Astrocyte of the spinal cord (primary cell): ENCODE measurements around the gene MREG.

Experiments used
- DNase-seq: peaks from one replicate; pipeline ENCODE4 v3.0.0; 2011; ENCODE audit warnings: low read depth, low spot score
- H3K4me3 ChIP-seq: 2 replicates; pipeline ENCODE4 v1.5.1; 2011; ENCODE audit warnings: low read depth, mild to moderate bottlenecking, low read length, moderate library complexity
- CTCF ChIP-seq: IDR thresholded peaks from 2 replicates; pipeline ENCODE4 v1.5.1; 2012; ENCODE audit warnings: low read depth, mild to moderate bottlenecking, low read length, inconsistent platforms
- in situ Hi-C: cut with HindIII; loops from 2 replicates; pipeline ENCODE4 v1.10.0; 2017; ENCODE audit warnings: low sequenced_read_pairs

The MREG gene

GRCh38 chr2:216006164-216006663, 7.1 kb downstream of the MREG start:
- H3K4me3 ChIP-seq = no peak overlapping the region
- TF ChIP-seq CTCF = no peak
- no peak for DNase-seq
- in situ Hi-C loops = no loop called here

GRCh38 chr2:216004697-216005283, 8.6 kb downstream of the MREG start:
- DNase-seq = no peak
- H3K4me3 ChIP-seq = no peak overlapping the region
- no peak for TF ChIP-seq CTCF
- in situ Hi-C loops = no loop called here

GRCh38 chr2:216003876-216004696, 9.3 kb downstream of the MREG start:
- in situ Hi-C loops = no loop called here
- DNase-seq = no peak
- no peak overlapping the region for H3K4me3 ChIP-seq
- no peak for TF ChIP-seq CTCF

GRCh38 chr2:216002693-216003092, 10.7 kb downstream of the MREG start:
- DNase-seq = no peak
- TF ChIP-seq CTCF = no peak
- H3K4me3 ChIP-seq = no peak overlapping the region
- in situ Hi-C loops = no loop called here

- TF ChIP-seq CTCF = no peak
- no peak overlapping the region for H3K4me3 ChIP-seq
- no peak for DNase-seq
- in situ Hi-C loops = no loop called here
These were observed 11.2 kb downstream of the MREG start for GRCh38 chr2:216002101-216002678.

- TF ChIP-seq CTCF = no peak
- DNase-seq = no peak
- in situ Hi-C loops = no loop called here
- H3K4me3 ChIP-seq = no peak overlapping the region
These were observed 11.9 kb downstream of the MREG start for GRCh38 chr2:216001216-216002100.
